NCI-H2196 treated with DMSO at 0.1 percent for 48 hours (cell line): ENCODE data around the gene ADAMTS8.

ENCODE experiments used
- DNase-seq: peaks from one replicate; lab custom pipeline; 2025; ENCODE audit not compliant: unreplicated experiment; lab: John Stamatoyannopoulos, UW

The ADAMTS8 gene

GRCh38 chr11:130421199-130421585, 7.2 kb downstream of the ADAMTS8 start:
- DNase-seq: no peak

GRCh38 chr11:130420478-130421198, 7.8 kb downstream of the ADAMTS8 start:
- DNase-seq: no peak

DNA sequence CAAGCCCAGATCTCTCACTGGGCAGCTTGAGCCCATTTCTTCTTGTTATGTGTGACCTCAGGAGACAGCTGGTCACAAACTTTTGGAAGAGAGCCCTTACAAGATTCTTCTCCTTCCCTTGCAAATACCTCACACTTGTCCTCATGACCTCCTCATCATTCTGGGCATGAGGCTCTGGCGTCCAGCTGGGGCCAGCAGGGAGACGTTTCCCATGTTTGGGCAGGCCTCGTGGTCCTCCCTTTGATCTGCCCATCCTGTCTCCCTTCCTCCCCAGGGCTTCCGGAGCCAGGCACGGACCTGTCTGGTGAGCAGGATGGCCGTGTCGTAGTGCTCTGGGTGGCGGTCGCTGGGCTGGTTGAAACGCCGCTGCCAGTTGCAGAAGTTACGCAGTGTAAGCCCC, 9.7 kb downstream of the ADAMTS8 start:
- no peak for DNase-seq

- DNase-seq: no peak
Measured at GRCh38 chr11:130418210-130418609, 10.2 kb downstream of the ADAMTS8 start.

GRCh38 chr11:130416906-130417305, 11.5 kb downstream of the ADAMTS8 start:
- DNase-seq: no peak

GRCh38 chr11:130416530-130416882, 11.9 kb downstream of the ADAMTS8 start:
- DNase-seq: no peak

GRCh38 chr11:130415731-130416529, 12.5 kb downstream of the ADAMTS8 start:
- DNase-seq: no peak

DNA sequence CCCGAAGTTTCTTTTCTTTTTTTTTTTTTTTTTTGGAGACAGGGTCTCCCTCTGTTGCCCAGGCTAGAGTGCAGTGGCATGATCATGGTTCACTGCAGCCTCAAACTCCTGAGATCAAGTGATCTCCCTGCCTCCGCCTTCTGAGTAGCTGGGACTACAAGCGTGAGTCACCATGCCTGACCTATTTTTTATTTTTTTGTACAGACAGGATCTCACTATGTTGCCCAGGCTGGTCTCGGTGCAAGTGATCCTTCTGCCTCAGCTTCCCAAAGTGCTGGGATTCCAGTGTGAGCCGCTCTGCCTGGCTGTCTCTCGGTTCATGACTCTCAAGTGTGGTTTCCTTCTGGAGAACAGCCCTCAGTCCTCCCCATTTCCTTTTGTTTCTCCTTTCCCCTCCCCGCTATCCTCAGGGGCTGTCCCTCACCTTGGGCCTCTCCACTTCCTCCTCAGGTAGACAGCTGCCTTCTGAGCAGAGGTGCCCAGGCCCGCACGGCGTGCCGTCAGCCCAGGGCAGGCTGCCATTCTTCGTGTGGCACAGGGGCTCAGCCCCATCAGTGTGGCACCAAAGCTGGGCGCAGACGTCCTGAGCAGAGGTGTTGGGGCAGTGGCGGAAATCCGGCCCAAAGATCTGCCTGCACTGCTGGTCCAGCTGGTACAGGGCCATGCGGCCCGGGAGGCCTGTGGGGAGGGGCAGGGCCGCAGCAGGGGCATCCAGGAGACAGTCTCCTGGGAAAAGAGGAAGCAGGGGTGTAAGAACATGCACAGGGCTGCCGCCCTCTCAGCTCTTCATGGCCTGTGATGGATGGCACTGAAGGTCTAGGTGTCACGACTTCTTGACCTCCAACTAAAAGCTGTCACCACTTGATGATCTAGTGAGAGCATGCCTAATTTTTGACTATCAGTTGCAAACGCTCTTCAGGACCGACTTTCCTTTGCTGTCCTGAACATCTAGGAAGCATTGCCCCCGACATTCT, 14.0 kb downstream of the ADAMTS8 start:
- DNase-seq: no peak

DNA sequence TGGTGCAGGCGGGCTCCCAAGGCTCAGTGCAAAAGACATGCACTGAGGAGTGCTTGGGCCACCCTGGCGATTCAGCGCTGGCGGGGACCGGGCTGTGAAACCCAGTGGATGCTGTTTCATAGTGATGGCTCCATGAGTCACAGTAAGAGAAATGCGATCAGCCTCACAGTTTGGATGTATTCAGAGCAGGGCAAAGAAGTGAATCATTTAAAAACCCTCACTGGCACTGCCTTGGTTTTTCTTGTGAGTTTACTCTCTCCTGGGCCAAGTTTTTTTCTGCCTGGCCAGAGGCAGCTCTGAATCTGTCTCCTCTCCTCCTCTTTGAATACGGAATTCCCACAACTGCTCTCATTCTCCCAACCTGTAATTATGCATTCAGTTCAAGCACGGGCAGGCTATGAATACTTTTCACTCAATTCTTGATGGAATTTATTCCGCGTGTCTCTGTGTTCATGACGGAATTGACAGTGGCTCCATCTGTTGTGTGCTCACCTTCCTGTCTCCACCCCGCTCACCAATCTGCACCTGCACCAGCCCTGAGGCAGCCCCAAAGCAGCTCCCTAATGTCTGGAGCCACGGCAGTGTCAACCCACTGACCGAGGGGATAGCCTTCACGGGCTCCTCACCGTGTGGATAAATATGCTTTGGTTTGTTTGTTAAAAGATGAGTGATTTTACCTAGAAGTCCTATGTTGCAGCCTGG, 14.9 kb downstream of the ADAMTS8 start:
- DNase-seq: no peak

- DNase-seq: no peak
Measured at GRCh38 chr11:130411223-130411622, 17.2 kb downstream of the ADAMTS8 start.

DNA sequence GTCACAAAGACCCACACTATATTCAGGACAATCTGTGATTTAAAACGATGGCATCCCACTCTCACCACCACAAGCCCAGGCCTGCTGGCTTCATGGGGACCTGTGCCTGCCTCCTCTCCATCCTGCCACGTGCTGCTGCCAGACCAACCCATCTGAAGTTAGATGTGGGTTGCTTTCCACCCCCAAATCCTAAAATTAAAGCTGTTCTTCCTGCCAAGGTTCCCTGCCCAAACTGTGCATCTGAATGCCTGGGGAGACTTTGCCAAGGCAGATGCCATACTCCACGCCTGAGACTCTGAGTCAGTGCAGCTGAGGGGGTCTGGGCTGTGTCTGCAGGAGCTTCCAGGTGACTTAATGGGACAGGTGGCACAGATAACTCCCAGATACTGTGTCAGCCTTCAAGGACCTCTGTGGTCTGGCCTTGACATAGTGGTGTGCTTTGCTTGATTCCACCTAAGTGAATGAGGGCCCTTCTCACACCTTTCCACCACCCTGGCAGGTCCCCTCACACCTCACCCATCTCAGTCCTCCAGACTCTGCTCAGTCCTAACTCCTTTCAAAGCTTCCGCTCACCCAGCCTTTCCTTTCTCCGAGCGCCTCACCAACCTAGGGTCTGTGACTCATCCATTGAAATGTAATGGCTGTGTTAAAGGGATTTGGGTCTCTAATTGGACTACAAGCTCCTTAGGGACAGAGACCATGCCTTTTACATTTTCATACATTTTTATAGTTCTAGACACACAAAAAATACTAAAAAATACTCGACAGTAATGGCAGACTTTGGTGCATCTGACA, 18.6 kb downstream of the ADAMTS8 start:
- DNase-seq: no peak

DNA sequence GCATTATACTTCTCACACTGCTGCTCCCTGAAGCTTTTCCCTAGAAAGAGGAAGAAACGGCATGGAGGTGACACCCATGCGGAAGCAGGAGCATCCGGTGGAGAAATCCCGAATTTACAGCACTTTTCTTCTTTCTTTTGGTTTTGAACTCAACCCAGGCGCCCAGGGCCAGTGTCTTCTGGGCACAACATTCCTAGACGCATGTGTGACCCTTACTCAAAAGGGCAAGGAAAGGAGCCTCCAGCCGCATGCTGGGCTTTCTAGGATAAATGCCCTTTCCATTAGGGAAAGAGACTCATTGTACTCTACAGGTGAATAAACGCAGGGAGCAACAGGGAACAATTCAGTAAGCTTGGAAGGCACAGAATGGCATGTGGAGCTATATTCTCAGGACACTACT, 19.5 kb downstream of the ADAMTS8 start:
- no peak for DNase-seq

GRCh38 chr11:130408401-130408890, 20.0 kb downstream of the ADAMTS8 start:
- no peak for DNase-seq

- no peak for DNase-seq
Measured at GRCh38 chr11:130407978-130408377, 20.4 kb downstream of the ADAMTS8 start.

GRCh38 chr11:130405428-130405827, 23.0 kb downstream of the ADAMTS8 start:
- no peak for DNase-seq

GRCh38 chr11:130404727-130405126, 23.7 kb downstream of the ADAMTS8 start:
- DNase-seq: no peak

DNA sequence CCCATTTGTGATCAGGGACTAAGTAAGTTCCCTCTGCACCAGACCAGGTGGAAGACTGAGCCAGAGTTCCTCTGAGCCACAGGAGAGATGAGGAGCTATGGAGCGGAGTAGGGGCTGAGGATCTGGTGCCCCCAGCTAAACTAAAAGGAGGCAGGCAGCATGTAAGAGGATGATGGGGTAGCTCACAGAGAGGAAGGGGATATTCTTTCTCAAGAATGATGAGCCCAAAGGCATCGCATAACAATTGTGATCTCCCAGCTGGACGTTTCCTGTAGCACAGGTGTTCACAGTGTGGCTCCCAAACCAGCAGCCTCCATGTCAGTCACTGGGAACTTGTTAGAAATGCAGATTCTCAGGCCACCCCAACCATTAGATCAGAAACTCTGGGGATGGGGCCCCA, 24.4 kb downstream of the ADAMTS8 start:
- DNase-seq: no peak

DNA sequence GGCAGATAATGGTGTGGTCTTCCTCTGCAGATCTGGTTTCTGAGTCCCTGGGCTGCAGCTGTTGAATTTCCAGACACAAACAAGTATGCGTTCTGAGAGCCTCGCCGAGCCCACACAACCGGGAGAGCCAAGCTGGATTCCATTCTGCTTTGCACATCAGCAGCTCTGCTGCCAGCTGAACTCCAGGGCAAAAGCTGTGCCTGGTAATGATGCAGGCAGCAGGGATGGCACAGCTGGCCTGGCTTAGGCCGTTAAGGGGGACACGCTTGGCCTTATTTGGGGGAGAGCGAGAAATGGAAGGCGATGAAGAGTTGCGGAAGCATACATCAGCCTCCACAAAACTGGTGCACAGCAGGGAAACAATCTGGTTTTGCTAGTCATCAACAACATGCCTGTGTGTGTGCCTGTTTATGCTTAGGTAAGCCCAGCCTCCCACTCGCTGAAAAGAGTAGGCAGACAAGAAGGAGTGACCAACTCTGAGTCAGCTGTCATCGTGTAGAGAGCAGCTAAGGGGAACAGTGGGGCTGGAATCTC, 25.1 kb downstream of the ADAMTS8 start:
- DNase-seq: no peak

GRCh38 chr11:130402570-130402969, 25.8 kb downstream of the ADAMTS8 start:
- DNase-seq: no peak
